ENCODE data around the gene ZER1.

Gene ZER1

DNA sequence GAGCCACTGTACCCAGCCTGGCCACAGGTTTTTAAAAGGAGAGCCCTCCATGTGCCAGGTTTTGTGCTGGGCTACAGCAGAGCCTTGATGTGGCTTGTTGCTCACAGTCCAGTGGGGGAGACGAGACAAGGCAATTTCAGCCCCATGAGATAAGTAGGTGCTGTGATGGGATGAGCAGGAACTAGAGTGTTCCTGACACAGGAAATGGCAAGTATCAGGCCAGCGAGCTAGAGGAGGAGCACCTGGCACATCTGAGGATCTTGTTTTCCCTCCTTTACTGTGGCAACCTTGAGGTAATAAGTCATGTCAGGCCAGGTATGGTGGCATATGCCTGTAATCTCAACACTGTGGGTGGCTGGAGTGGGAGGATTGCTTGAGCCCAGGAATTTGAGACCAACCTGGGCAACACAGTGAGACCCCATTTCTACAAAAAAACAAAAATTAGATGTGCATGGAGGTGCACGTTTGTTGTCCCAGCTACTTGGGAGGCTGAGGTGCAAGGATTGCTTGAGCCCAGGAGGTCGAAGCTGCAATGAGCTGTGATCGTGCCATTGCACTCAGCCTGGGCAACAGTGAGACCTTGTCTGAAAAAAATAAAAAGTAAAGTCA is 44.0 kb downstream of the ZER1 start:
- Histone ChIP-seq H2BK5ac (ENCODE audit: low read depth, low read length, poor library complexity) (no peak overlapping the region), H3K4me2 (ENCODE audit: low read length) (no peak overlapping the region), H3K9ac (ENCODE audit: low read length) (no peak overlapping the region), H3K4me3 (ENCODE audit: low read depth, low read length) (no peak overlapping the region), H3K14ac (ENCODE audit: low read length) (no peak overlapping the region), H3K4ac (ENCODE audit: low read depth, low read length) (no peak overlapping the region), H4K8ac (ENCODE audit: low read depth, low read length) (no peak overlapping the region), H2AFZ (ENCODE audit: insufficient read depth, low read length, poor library complexity) (no peak overlapping the region), H3K4me1 (ENCODE audit: control insufficient read depth in 1 of 2, insufficient read depth in 2 of 2, low read length in 2 of 2) (peaks cover 12 to 13% of the 10 kb centered on the region in 2 experiments), H2BK12ac (ENCODE audit: low read length) (no peak overlapping the region), H3K23ac (ENCODE audit: low read length) (no peak overlapping the region), H4K91ac (ENCODE audit: low read depth, low read length) (no peak overlapping the region), H3K27me3 (ENCODE audit: insufficient read depth, low read length) (no peaks in the 10 kb centered on the region), H2BK120ac (ENCODE audit: insufficient read depth, low read length, poor library complexity) (no peak overlapping the region), H3K18ac (ENCODE audit: low read length) (no peak overlapping the region), H3K79me1 (ENCODE audit: low read length) (peaks cover 9% of the 10 kb centered on the region), H4K12ac (ENCODE audit: low read depth, low read length) (no peak overlapping the region), H3K36me3 (ENCODE audit: control insufficient read depth in 1 of 2, insufficient read depth in 2 of 2, low read length in 2 of 2) (peaks cover 14 to 20% of the 10 kb centered on the region in 2 experiments), H3K27ac (ENCODE audit: low read depth, low read length) (no peak overlapping the region), H3K9me3 (ENCODE audit: insufficient read depth, low read depth, low read length) (no peaks in the 10 kb centered on the region), H2AK5ac (ENCODE audit: low read length) (no peak overlapping the region), H3K79me2 (ENCODE audit: control insufficient read depth, insufficient read depth, low read length, poor library complexity) (peaks cover 4% of the 10 kb centered on the region)
- DNase-seq, result no peak
- no CpG with 5 or more reads among the region's 5 CpGs for WGBS (ENCODE audit: extremely low coverage, insufficient coverage, insufficient read length)

DNA sequence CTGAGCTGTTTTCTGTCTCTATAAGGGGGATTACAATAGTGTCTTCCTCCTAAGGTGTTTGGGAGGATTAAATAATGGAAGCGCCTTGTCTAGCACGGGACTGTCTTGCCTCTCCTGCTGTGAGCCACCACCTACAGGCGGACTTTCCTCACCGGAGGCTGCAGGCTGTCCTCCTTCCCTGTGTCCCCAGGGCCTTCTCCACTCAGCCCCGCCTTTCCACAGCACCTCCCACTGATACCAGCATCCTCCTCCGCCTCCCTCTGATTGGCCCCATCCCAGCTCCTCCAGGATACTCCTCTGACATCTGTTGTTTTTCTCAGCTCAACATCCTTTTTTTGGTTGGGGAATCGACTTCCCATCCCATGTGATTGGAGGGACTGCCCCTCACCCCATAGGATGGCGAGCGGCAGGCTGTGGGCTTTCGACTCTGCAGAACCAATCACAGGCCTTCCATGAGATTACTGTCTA is 46.9 kb downstream of the ZER1 start:
- H3K4me3 ChIP-seq (ENCODE audit: low read depth, low read length), result no peak overlapping the region
- peaks cover 23 to 25% of the 10 kb centered on the region in 2 experiments for H3K36me3 ChIP-seq (ENCODE audit: control insufficient read depth in 1 of 2, insufficient read depth in 2 of 2, low read length in 2 of 2)
- H3K18ac ChIP-seq (ENCODE audit: low read length), result peak overlapping the region; percentile 41
- H3K4me2 ChIP-seq (ENCODE audit: low read length), result peak overlapping the region; percentile 56
- H3K79me1 ChIP-seq (ENCODE audit: low read length), result peaks cover 9% of the 10 kb centered on the region
- peak overlapping the region; percentile 39 for H3K4ac ChIP-seq (ENCODE audit: low read depth, low read length)
- H2AK5ac ChIP-seq (ENCODE audit: low read length), result peak overlapping the region; percentile 71
- no peak overlapping the region for H2BK120ac ChIP-seq (ENCODE audit: insufficient read depth, low read length, poor library complexity)
- H3K14ac ChIP-seq (ENCODE audit: low read length), result peak overlapping the region; percentile 35
- no peak overlapping the region for H2BK12ac ChIP-seq (ENCODE audit: low read length)
- no peaks in the 10 kb centered on the region for H3K9me3 ChIP-seq (ENCODE audit: insufficient read depth, low read depth, low read length)
- H3K27me3 ChIP-seq (ENCODE audit: insufficient read depth, low read length), result no peaks in the 10 kb centered on the region
- peaks cover 4% of the 10 kb centered on the region for H3K79me2 ChIP-seq (ENCODE audit: control insufficient read depth, insufficient read depth, low read length, poor library complexity)
- no peak overlapping the region for H3K27ac ChIP-seq (ENCODE audit: low read depth, low read length)
- H4K91ac ChIP-seq (ENCODE audit: low read depth, low read length), result peak overlapping the region; percentile 67
- peak overlapping the region; percentile 13 for H2BK5ac ChIP-seq (ENCODE audit: low read depth, low read length, poor library complexity)
- WGBS (ENCODE audit: extremely low coverage, insufficient coverage, insufficient read length), result no CpG with 5 or more reads among the region's 10 CpGs
- H4K8ac ChIP-seq (ENCODE audit: low read depth, low read length), result peak overlapping the region; percentile 91
- H3K9ac ChIP-seq (ENCODE audit: low read length), result no peak overlapping the region
- peak; percentile 93 to 95 for DNase-seq
- H2AFZ ChIP-seq (ENCODE audit: insufficient read depth, low read length, poor library complexity), result peak overlapping the region; percentile 50
- no peak overlapping the region for H3K23ac ChIP-seq (ENCODE audit: low read length)
- peak overlapping the region; percentile 52 for H4K12ac ChIP-seq (ENCODE audit: low read depth, low read length)
- H3K4me1 ChIP-seq (ENCODE audit: control insufficient read depth in 1 of 2, insufficient read depth in 2 of 2, low read length in 2 of 2), result peaks cover 12 to 16% of the 10 kb centered on the region in 2 experiments

DNA sequence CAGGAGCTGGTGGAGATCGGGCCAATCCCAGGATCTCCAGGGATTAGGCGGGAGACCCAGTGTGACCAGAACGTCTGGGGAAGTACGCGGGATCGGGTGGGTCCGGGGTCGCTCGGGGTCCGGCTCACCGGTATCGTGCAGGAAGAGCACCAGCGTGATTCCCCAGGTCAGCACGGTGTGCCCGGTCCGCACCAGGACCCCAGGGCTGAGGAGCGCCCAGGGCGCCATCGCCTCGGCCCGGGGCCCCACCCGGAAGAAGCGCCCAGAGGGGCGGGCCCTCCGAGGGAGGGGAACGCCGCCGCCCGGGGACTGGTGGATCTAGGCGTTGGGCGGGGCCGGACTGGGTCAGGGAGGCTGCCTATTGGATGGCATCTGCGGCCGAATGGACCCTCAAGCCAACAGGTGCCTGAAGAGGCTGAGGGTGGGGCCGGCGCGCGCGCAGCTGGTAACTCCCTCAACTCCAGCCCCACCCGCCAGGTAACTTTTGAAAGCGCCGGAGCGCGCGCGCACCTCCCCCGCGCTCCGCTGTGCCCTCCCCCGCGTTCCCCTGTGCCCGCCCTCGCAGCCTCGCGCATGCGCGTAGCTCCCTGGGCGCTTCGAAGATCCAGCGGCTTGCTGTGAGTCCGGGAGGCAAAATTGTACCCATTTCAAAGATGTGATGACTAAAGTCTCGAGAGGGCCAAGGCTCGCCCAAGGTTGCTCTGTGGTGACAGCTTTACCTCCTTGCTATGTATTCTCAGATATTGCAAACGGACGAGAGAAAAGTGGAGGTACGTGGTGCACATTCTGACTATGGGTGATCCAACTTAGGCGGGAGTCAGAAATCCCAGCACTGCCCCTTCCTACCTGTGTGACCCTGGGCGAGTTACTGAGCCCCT is 47.6 kb downstream of the ZER1 start, which contains the start of gene ZDHHC12:
ZDHHC12 (minus strand) TSS at position 262 of the 878 bp plus-strand sequence; CDS start at position 228, 34 bp downstream.
- peak within 1 kb of the TSS; percentile 50 for H2AFZ ChIP-seq (ENCODE audit: insufficient read depth, low read length, poor library complexity)
- peak within 1 kb of the TSS; percentile 71 for H3K14ac ChIP-seq (ENCODE audit: low read length)
- no CpG with 5 or more reads among the region's 68 CpGs for WGBS (ENCODE audit: extremely low coverage, insufficient coverage, insufficient read length)
- H3K79me1 ChIP-seq (ENCODE audit: low read length), result peaks cover 9% of the 10 kb centered on the region
- H4K12ac ChIP-seq (ENCODE audit: low read depth, low read length), result peak within 1 kb of the TSS; percentile 60
- peak within 1 kb of the TSS; percentile 81 for H2AK5ac ChIP-seq (ENCODE audit: low read length)
- no peak within 1 kb of the TSS for H2BK12ac ChIP-seq (ENCODE audit: low read length)
- H4K91ac ChIP-seq (ENCODE audit: low read depth, low read length), result peak within 1 kb of the TSS; percentile 67
- peaks cover 24 to 28% of the 10 kb centered on the region in 2 experiments for H3K36me3 ChIP-seq (ENCODE audit: control insufficient read depth in 1 of 2, insufficient read depth in 2 of 2, low read length in 2 of 2)
- H2BK120ac ChIP-seq (ENCODE audit: insufficient read depth, low read length, poor library complexity), result peak within 1 kb of the TSS; percentile 8
- peak within 1 kb of the TSS; percentile 77 for H3K9ac ChIP-seq (ENCODE audit: low read length)
- no peak within 1 kb of the TSS for H3K23ac ChIP-seq (ENCODE audit: low read length)
- H3K27ac ChIP-seq (ENCODE audit: low read depth, low read length), result no peak within 1 kb of the TSS
- no peaks in the 10 kb centered on the region for H3K27me3 ChIP-seq (ENCODE audit: insufficient read depth, low read length)
- H3K18ac ChIP-seq (ENCODE audit: low read length), result peak within 1 kb of the TSS; percentile 55
- peak within 1 kb of the TSS; percentile 39 for H3K4ac ChIP-seq (ENCODE audit: low read depth, low read length)
- DNase-seq, result peak; percentile 99
- H3K4me3 ChIP-seq (ENCODE audit: low read depth, low read length), result peak within 1 kb of the TSS; percentile 87
- H3K9me3 ChIP-seq (ENCODE audit: insufficient read depth, low read depth, low read length), result peaks cover 2% of the 10 kb centered on the region
- H4K8ac ChIP-seq (ENCODE audit: low read depth, low read length), result peak within 1 kb of the TSS; percentile 91
- peaks cover 12 to 16% of the 10 kb centered on the region in 2 experiments for H3K4me1 ChIP-seq (ENCODE audit: control insufficient read depth in 1 of 2, insufficient read depth in 2 of 2, low read length in 2 of 2)
- peak within 1 kb of the TSS; percentile 72 for H3K4me2 ChIP-seq (ENCODE audit: low read length)
- H2BK5ac ChIP-seq (ENCODE audit: low read depth, low read length, poor library complexity), result peak within 1 kb of the TSS; percentile 13
- H3K79me2 ChIP-seq (ENCODE audit: control insufficient read depth, insufficient read depth, low read length, poor library complexity), result peaks cover 4% of the 10 kb centered on the region

DNA sequence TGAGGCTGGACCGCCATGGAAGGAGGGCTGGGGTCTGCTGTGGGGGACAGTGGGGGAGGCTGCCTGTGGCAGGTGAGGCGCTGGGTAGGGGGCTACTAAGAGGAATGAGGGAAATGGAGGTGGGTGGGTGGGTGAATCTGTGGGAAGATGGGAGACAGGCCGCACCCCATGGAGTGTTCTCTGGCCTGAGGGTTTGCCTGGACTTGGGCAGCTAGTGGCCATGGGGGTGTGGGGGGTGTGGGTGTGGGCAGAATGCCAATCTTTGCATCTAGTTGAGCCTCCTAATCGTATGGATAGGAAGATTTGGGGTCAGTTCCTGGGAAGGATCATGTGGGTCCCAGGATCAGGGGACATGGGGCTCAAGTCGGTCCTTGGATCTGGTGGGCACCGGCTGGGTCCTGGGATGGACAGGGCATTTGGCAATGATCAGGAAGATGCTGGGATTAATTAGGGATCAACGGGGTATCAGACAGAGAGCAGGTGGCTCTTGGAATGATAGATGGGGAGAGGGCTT is 48.3 kb downstream of the ZER1 start:
- peak overlapping the region; percentile 81 for H2AK5ac ChIP-seq (ENCODE audit: low read length)
- peak overlapping the region; percentile 77 for H3K9ac ChIP-seq (ENCODE audit: low read length)
- peaks cover 2% of the 10 kb centered on the region for H3K9me3 ChIP-seq (ENCODE audit: insufficient read depth, low read depth, low read length)
- H3K79me2 ChIP-seq (ENCODE audit: control insufficient read depth, insufficient read depth, low read length, poor library complexity), result peaks cover 4% of the 10 kb centered on the region
- no peak overlapping the region for H3K23ac ChIP-seq (ENCODE audit: low read length)
- H3K4me2 ChIP-seq (ENCODE audit: low read length), result peak overlapping the region; percentile 72
- H3K18ac ChIP-seq (ENCODE audit: low read length), result peak overlapping the region; percentile 55
- H3K27ac ChIP-seq (ENCODE audit: low read depth, low read length), result no peak overlapping the region
- WGBS (ENCODE audit: extremely low coverage, insufficient coverage, insufficient read length), result no CpG with 5 or more reads among the region's 7 CpGs
- H3K4me1 ChIP-seq (ENCODE audit: control insufficient read depth in 1 of 2, insufficient read depth in 2 of 2, low read length in 2 of 2), result peaks cover 12 to 16% of the 10 kb centered on the region in 2 experiments
- H2AFZ ChIP-seq (ENCODE audit: insufficient read depth, low read length, poor library complexity), result peak overlapping the region; percentile 41
- peaks cover 9% of the 10 kb centered on the region for H3K79me1 ChIP-seq (ENCODE audit: low read length)
- peak overlapping the region; percentile 84 for H4K8ac ChIP-seq (ENCODE audit: low read depth, low read length)
- no peak for DNase-seq
- H3K36me3 ChIP-seq (ENCODE audit: control insufficient read depth in 1 of 2, insufficient read depth in 2 of 2, low read length in 2 of 2), result peaks cover 24 to 31% of the 10 kb centered on the region in 2 experiments
- peak overlapping the region; percentile 52 for H4K91ac ChIP-seq (ENCODE audit: low read depth, low read length)
- peak overlapping the region; percentile 46 for H4K12ac ChIP-seq (ENCODE audit: low read depth, low read length)
- H3K14ac ChIP-seq (ENCODE audit: low read length), result peak overlapping the region; percentile 71
- no peak overlapping the region for H2BK12ac ChIP-seq (ENCODE audit: low read length)
- peak overlapping the region; percentile 8 for H2BK120ac ChIP-seq (ENCODE audit: insufficient read depth, low read length, poor library complexity)
- peak overlapping the region; percentile 28 for H3K4ac ChIP-seq (ENCODE audit: low read depth, low read length)
- no peaks in the 10 kb centered on the region for H3K27me3 ChIP-seq (ENCODE audit: insufficient read depth, low read length)
- peak overlapping the region; percentile 87 for H3K4me3 ChIP-seq (ENCODE audit: low read depth, low read length)
- H2BK5ac ChIP-seq (ENCODE audit: low read depth, low read length, poor library complexity), result no peak overlapping the region

Measured in trophoblast cell (in vitro differentiated cells and primary cell).